ENCODE data around the gene ERC2.

Gene ERC2

DNA sequence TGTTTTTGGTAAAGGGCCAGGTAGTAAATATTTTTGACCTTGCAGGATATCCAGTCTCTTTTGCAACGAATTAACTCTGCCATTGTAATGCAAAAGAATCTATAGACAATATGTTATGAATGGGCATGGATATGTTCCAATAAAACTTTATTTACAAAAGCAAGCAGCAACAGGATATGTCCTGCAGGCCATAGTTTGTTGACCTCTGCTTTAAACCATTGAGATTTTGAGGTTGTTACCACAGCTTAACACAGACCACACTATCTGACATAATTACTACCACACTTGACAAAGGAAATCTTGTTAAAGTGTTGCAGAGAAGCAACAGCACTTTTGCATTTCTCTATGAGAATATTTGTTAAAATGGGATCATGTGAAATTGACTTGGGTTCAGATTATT, 349.3 kb downstream of the ERC2 start:
- H3K4me3 ChIP-seq (replicated peaks; ENCODE audit: low read depth, low read length): no peak overlapping the region
- TF ChIP-seq, protein P1, sequence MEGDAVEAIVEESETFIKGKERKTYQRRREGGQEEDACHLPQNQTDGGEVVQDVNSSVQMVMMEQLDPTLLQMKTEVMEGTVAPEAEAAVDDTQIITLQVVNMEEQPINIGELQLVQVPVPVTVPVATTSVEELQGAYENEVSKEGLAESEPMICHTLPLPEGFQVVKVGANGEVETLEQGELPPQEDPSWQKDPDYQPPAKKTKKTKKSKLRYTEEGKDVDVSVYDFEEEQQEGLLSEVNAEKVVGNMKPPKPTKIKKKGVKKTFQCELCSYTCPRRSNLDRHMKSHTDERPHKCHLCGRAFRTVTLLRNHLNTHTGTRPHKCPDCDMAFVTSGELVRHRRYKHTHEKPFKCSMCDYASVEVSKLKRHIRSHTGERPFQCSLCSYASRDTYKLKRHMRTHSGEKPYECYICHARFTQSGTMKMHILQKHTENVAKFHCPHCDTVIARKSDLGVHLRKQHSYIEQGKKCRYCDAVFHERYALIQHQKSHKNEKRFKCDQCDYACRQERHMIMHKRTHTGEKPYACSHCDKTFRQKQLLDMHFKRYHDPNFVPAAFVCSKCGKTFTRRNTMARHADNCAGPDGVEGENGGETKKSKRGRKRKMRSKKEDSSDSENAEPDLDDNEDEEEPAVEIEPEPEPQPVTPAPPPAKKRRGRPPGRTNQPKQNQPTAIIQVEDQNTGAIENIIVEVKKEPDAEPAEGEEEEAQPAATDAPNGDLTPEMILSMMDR (IDR thresholded peaks at IDR 0.05; ENCODE audit: low read depth, low read length, missing control alignments): no peak
- DNase-seq (ENCODE audit: extremely low read depth, low read depth): no peak

- H3K4me3 ChIP-seq (replicated peaks; ENCODE audit: low read depth, low read length): no peak overlapping the region
- TF ChIP-seq, protein P1 (IDR thresholded peaks at IDR 0.05; ENCODE audit: low read depth, low read length, missing control alignments): no peak
- no peak for DNase-seq (ENCODE audit: extremely low read depth, low read depth)
Observed at GRCh38 chr3:56115698-56116097, 352.6 kb downstream of the ERC2 start.

DNA sequence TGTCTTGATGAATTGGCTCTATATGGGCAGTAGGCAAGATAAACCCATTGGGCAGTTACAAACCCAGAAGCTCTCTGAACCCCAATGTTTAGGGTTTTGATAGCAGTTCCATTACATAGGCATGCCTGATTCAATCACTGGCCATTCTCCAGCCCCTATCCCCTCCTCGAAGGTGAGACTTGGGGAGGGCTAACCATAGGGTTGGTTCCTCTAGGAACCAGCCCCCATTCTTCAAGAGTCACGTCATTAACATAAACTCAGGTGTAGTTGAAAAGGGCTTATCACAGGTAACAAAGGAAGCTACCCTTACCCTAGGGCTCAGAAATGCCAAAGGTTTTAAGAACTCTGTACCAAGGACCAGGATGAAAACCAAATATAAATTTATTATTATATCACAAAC, 353.1 kb downstream of the ERC2 start:
- TF ChIP-seq, protein P1 (IDR thresholded peaks at IDR 0.05; ENCODE audit: low read depth, low read length, missing control alignments): no peak
- H3K4me3 ChIP-seq (replicated peaks; ENCODE audit: low read depth, low read length): no peak overlapping the region
- no peak for DNase-seq (ENCODE audit: extremely low read depth, low read depth)

GRCh38 chr3:56113908-56114307, 354.4 kb downstream of the ERC2 start:
- H3K4me3 ChIP-seq (replicated peaks; ENCODE audit: low read depth, low read length): no peak overlapping the region
- no peak for DNase-seq (ENCODE audit: extremely low read depth, low read depth)
- TF ChIP-seq, protein P1 (IDR thresholded peaks at IDR 0.05; ENCODE audit: low read depth, low read length, missing control alignments): no peak

DNA sequence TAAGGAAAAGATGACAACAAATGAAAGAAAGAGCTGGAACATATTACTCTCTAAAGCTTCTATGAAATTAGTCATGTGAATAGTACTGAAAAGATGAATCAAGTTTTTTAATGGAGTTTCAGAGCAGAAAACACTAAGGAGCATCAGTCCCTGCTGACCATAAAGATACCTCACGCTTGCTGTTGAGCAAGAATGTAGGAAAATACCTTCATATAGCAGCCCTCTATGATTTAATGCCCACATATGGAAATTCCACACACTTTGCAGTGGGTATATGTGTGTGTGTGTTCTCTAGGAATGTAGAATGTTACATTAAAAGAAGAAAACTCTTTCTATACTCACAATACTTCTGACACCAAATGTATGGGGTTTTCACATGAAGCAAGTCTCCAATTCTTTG, 355.0 kb downstream of the ERC2 start:
- TF ChIP-seq, protein P1 (IDR thresholded peaks at IDR 0.05; ENCODE audit: low read depth, low read length, missing control alignments): no peak
- no peak overlapping the region for H3K4me3 ChIP-seq (replicated peaks; ENCODE audit: low read depth, low read length)
- no peak for DNase-seq (ENCODE audit: extremely low read depth, low read depth)

DNA sequence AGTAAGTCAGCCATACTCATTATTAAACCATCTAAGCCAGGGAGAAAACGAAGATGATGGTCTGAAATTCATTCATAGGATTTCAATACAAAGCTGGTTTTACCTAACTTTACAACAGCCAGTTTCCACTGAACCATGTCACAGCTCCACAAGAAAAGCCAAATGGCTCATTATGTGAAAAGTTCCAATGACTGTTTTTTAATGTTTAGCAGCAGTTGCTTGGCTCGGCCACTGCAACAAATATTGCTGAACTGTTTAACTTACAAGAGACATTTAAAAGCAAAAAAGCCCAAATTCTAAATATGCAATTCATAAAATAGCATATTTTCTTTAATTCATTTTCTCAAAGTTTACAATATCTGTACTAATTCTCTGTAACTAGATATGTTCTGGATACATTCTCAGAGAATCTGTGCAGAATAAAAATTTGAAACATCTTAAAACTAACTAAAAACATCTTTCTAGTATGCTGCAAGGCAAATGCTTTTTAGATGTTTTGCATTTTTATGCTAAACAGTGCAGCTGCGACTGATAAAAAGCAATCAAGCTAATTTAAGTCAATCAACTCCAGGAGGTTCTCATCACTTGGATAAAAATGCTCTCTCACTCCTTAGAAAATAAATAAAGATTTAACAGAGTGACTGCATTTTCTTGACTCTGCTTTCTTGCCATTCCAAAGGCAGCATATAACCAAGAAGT, 356.5 kb downstream of the ERC2 start:
- no peak overlapping the region for H3K4me3 ChIP-seq (replicated peaks; ENCODE audit: low read depth, low read length)
- no peak for DNase-seq (ENCODE audit: extremely low read depth, low read depth)
- TF ChIP-seq, protein P1 (IDR thresholded peaks at IDR 0.05; ENCODE audit: low read depth, low read length, missing control alignments): no peak

DNA sequence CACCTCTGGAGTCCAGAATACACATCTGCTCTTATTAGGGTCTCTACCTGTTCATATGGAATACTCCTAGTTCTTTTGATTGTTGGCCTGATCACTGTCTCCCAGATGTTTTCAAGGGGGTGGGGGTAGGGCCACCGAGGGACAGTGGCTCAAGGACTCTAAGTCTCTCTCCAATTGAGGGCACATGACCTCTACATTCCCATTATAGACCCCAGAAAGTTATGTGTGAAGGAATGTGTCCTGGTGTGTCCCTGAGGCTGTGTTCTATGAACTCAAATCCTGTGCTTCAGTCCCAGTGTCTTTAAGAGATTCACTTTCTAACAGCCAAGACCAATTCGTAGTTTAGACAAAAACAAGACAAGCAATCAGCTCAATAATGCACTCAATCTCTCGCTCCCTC, 357.4 kb downstream of the ERC2 start:
- no peak for DNase-seq (ENCODE audit: extremely low read depth, low read depth)
- TF ChIP-seq, protein P1 (IDR thresholded peaks at IDR 0.05; ENCODE audit: low read depth, low read length, missing control alignments): no peak
- H3K4me3 ChIP-seq (replicated peaks; ENCODE audit: low read depth, low read length): no peak overlapping the region
